Astrocyte (in vitro differentiated cells and primary cell): ENCODE measurements around the gene ADGRB2.

Experiments used
- EZH2 ChIP-seq: IDR thresholded peaks from 2 replicates; pipeline ENCODE4 v1.6.1; 2012; ENCODE audit warnings: mild to moderate bottlenecking, low read length, inconsistent platforms; ENCODE audit not compliant: insufficient read depth
- TF ChIP-seq, protein P1 (sequence below): IDR thresholded peaks from 2 replicates; pipeline ENCODE4 v1.5.1; 2011; ENCODE audit warnings: low read depth, mild to moderate bottlenecking, inconsistent platforms, low read length, moderate library complexity; ENCODE audit not compliant: insufficient read depth

DNA sequence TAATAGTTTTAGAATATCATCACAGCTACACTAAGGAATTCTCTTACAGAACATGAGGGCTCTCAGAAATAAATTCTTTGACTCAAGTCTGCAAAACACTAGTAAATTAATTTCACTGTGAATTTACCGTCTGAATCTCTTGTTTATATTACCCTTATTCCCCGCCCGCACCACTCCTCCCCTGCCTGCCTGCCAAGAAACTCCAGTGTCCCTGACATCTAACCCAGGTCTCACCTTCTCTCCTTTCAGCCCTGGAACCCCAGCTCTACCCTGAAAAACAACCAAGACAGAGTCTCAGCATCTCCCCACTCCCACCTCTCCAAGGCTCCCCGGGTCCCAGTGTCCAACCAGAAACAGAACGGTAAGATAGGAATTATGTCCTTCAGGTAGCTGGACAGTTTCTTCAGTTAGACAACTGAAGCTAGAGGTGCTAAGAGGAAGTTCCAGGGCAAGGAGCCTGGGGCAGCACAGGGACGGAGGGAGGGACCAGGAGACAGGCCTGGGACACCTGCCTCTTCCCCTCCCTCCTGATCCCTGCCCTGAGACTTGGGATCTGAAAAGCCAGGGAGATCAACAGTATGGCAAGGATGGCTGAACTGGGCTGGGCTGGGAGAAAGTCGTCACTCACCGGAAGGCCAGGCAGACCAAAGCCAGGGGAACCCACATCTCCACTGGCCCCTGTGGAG is 75.8 kb downstream of the ADGRB2 start:
- TF ChIP-seq, protein P1, sequence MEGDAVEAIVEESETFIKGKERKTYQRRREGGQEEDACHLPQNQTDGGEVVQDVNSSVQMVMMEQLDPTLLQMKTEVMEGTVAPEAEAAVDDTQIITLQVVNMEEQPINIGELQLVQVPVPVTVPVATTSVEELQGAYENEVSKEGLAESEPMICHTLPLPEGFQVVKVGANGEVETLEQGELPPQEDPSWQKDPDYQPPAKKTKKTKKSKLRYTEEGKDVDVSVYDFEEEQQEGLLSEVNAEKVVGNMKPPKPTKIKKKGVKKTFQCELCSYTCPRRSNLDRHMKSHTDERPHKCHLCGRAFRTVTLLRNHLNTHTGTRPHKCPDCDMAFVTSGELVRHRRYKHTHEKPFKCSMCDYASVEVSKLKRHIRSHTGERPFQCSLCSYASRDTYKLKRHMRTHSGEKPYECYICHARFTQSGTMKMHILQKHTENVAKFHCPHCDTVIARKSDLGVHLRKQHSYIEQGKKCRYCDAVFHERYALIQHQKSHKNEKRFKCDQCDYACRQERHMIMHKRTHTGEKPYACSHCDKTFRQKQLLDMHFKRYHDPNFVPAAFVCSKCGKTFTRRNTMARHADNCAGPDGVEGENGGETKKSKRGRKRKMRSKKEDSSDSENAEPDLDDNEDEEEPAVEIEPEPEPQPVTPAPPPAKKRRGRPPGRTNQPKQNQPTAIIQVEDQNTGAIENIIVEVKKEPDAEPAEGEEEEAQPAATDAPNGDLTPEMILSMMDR, result no peak
- TF ChIP-seq EZH2, result no peak
